Measurements from ENCODE around the gene CAPN8.
A peak's percentile ranks its signal among the peaks of the same experiment; 100 is the strongest.

Gene CAPN8

GRCh38 chr1:223539750-223540149, 125.8 kb downstream of the CAPN8 start:
- CTCF ChIA-PET, result no interaction called here
- no peak for DNase-seq (ENCODE audit: low read depth, low spot score)
- no peak overlapping the region for H3K4me3 ChIP-seq (ENCODE audit: low read depth, low read length)
- POLR2A ChIA-PET, result no interaction called here
- TF ChIP-seq, protein P1, sequence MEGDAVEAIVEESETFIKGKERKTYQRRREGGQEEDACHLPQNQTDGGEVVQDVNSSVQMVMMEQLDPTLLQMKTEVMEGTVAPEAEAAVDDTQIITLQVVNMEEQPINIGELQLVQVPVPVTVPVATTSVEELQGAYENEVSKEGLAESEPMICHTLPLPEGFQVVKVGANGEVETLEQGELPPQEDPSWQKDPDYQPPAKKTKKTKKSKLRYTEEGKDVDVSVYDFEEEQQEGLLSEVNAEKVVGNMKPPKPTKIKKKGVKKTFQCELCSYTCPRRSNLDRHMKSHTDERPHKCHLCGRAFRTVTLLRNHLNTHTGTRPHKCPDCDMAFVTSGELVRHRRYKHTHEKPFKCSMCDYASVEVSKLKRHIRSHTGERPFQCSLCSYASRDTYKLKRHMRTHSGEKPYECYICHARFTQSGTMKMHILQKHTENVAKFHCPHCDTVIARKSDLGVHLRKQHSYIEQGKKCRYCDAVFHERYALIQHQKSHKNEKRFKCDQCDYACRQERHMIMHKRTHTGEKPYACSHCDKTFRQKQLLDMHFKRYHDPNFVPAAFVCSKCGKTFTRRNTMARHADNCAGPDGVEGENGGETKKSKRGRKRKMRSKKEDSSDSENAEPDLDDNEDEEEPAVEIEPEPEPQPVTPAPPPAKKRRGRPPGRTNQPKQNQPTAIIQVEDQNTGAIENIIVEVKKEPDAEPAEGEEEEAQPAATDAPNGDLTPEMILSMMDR (IDR thresholded peaks at IDR 0.05; ENCODE audit: insufficient read depth, low read length, missing control alignments), result no peak

- CTCF ChIA-PET, result no interaction called here
- TF ChIP-seq, protein P1 (IDR thresholded peaks at IDR 0.05; ENCODE audit: insufficient read depth, low read length, missing control alignments), result no peak
- H3K4me3 ChIP-seq (ENCODE audit: low read depth, low read length), result no peak overlapping the region
- POLR2A ChIA-PET, result no interaction called here
- no peak for DNase-seq (ENCODE audit: low read depth, low spot score)
Measured at GRCh38 chr1:223538981-223539380, 126.5 kb downstream of the CAPN8 start.

DNA sequence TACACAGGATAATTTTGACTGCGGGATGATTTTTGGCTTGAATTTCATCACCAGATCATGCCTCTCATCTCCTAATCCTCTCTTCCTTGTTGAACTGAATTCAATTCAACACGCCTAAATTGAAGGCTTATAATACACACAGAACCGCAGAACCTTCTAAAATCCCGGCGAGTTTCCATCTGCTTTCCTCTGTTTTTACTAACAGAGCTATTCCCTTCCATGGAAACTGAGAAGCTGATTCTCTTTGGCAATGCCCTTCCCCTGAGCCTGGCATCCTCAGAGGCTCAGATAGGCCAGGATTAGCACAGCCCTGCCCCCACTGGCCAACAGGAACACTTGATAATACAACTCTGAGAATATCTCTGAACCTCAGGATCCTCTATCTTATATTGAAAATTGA, 130.2 kb downstream of the CAPN8 start:
- ChIA-PET POLR2A (no interaction called here), CTCF (no interaction called here)
- no peak overlapping the region for H3K4me3 ChIP-seq (ENCODE audit: low read depth, low read length)
- DNase-seq (ENCODE audit: low read depth, low spot score), result no peak
- TF ChIP-seq, protein P1 (IDR thresholded peaks at IDR 0.05; ENCODE audit: insufficient read depth, low read length, missing control alignments), result no peak

DNA sequence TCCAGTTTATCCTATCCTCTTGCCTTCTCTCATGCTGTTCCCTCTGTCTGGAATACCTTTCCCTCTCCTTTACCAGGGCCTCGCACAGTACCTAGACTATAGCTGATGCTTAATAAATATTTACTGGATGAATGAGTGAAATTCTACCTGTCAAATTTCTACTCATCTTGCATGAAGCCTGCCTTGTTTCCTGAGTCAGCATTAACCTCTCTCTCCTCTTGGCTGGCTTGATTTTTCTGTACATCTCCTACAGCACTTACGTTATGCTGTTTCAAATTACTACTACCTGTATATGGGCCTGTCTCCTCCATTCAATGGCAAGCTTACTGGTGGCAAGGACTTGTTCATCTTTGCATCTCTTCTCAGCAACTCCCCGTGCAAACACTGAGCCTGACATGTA, 130.8 kb downstream of the CAPN8 start:
- ChIA-PET CTCF (no interaction called here), POLR2A (no interaction called here)
- TF ChIP-seq, protein P1 (IDR thresholded peaks at IDR 0.05; ENCODE audit: insufficient read depth, low read length, missing control alignments), result no peak
- no peak for DNase-seq (ENCODE audit: low read depth, low spot score)
- H3K4me3 ChIP-seq (ENCODE audit: low read depth, low read length), result no peak overlapping the region

DNA sequence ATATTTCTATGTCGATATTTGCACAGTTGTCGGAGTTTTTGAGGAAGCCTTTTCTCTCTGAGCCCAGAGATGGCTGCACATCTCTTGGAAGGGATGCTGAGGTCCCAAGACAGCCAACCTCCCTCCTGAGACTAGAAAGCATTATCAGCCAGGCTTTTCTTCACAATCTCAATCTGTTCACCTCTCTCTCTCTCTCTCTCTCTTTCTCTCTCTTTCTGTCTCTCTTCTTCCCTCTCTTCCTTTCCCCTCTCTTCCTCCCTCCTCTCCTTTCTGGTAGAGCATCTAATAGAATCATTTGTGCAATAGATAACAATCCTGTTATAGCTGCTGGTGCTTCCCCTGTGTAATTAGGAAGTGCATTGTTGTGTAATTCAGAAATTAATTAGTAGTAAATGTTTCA, 131.8 kb downstream of the CAPN8 start:
- TF ChIP-seq, protein P1 (IDR thresholded peaks at IDR 0.05; ENCODE audit: insufficient read depth, low read length, missing control alignments), result no peak
- CTCF ChIA-PET, result no interaction called here
- H3K4me3 ChIP-seq (ENCODE audit: low read depth, low read length), result no peak overlapping the region
- DNase-seq (ENCODE audit: low read depth, low spot score), result no peak
- POLR2A ChIA-PET, result no interaction called here

- CTCF ChIA-PET, result interaction anchor here (0.6 to 1.8 kb wide), 5 partner anchors 11 to 96 kb away, joined by 3 to 4 read pairs (median 3); no protein-coding TSS in a partner anchor
Measured at GRCh38 chr1:223531742-223532341, 133.7 kb downstream of the CAPN8 start.

More at GRCh38 chr1:223531742-223532341, 133.7 kb downstream of the CAPN8 start:
- no peak for DNase-seq (ENCODE audit: low read depth, low spot score)
- TF ChIP-seq, protein P1 (IDR thresholded peaks at IDR 0.05; ENCODE audit: insufficient read depth, low read length, missing control alignments), result peak; percentile 73
- H3K4me3 ChIP-seq (ENCODE audit: low read depth, low read length), result no peak overlapping the region
- POLR2A ChIA-PET, result no interaction called here
